Epithelial cell of esophagus (primary cell): ENCODE measurements around the gene DNAH8.

ENCODE experiments used
- DNase-seq: peaks from one replicate; pipeline ENCODE4 v3.0.0; 2010; ENCODE audit warnings: low read depth
- H3K4me3 ChIP-seq: 2 replicates; pipeline ENCODE4 v1.5.1; 2011; ENCODE audit warnings: mild to moderate bottlenecking, low read length, control low read depth
- CTCF ChIP-seq: IDR thresholded peaks from 2 replicates; pipeline ENCODE4 v1.5.1; 2011; ENCODE audit warnings: low read depth, mild to moderate bottlenecking, low read length, control low read depth, inconsistent platforms; ENCODE audit not compliant: insufficient read depth; ENCODE audit errors: missing control alignments

DNAH8 gene

GRCh38 chr6:38856492-38856891 lies 141.4 kb downstream of the DNAH8 start:
- TF ChIP-seq CTCF: no peak
- DNase-seq: no peak

GRCh38 chr6:38857815-38858214 lies 142.7 kb downstream of the DNAH8 start:
- H3K4me3 ChIP-seq: no peak overlapping the region
- TF ChIP-seq CTCF: no peak
- no peak for DNase-seq

More at GRCh38 chr6:38856492-38856891, 141.4 kb downstream of the DNAH8 start:
- H3K4me3 ChIP-seq: no peak overlapping the region

- no peak for DNase-seq
- no peak for TF ChIP-seq CTCF
- no peak overlapping the region for H3K4me3 ChIP-seq
These were observed 144.9 kb downstream of the DNAH8 start for GRCh38 chr6:38860041-38860440.

GRCh38 chr6:38861926-38862401 lies 146.9 kb downstream of the DNAH8 start:
- no peak for TF ChIP-seq CTCF
- H3K4me3 ChIP-seq: no peak overlapping the region
- peak; percentile 72 for DNase-seq

GRCh38 chr6:38865521-38866174 lies 150.5 kb downstream of the DNAH8 start:
- TF ChIP-seq CTCF: no peak
- no peak for DNase-seq
- no peak overlapping the region for H3K4me3 ChIP-seq

GRCh38 chr6:38867726-38868125 lies 152.6 kb downstream of the DNAH8 start:
- no peak for TF ChIP-seq CTCF
- DNase-seq: peak; percentile 55

More at GRCh38 chr6:38867726-38868125, 152.6 kb downstream of the DNAH8 start:
- H3K4me3 ChIP-seq: no peak overlapping the region
